ENCODE results near the gene BACH2.

- TF ChIP-seq EP300 (IDR thresholded peaks at IDR 0.05) (no peak), CTCF (IDR thresholded peaks at IDR 0.05) (no peak), POLR2A (IDR thresholded peaks at IDR 0.05) (no peak)
Observed at GRCh38 chr6:89966228-89966544, 330.5 kb downstream of the BACH2 start.
